MM.1S (cell line): ENCODE results near the gene KLHDC10.

Experiments
- DNase-seq: peaks from one replicate; pipeline ENCODE4 v3.0.0-alpha.2; 2015
- H2AFZ ChIP-seq: fragments of 300-600 bp; sonication (generic); 2 replicates; pipeline ENCODE4 v1.6.0; 2016; ENCODE audit warnings: antibody characterized with exemption, low read length
- H3F3A ChIP-seq: fragments of 300-600 bp; sonication (generic); 2 replicates; pipeline ENCODE4 v1.6.1; 2016; ENCODE audit warnings: mild to moderate bottlenecking, antibody characterized with exemption, low read length, moderate library complexity, mixed read lengths; ENCODE audit not compliant: insufficient read depth
- H3K27ac ChIP-seq: fragments of 300-600 bp; sonication (generic); 2 replicates; pipeline ENCODE4 v1.5.1; 2016; ENCODE audit warnings: mild to moderate bottlenecking, low read length
- H3K27me3 ChIP-seq: fragments of 300-600 bp; sonication (generic); replicated peaks from 2 replicates; pipeline ENCODE4 v1.6.0; 2016; ENCODE audit warnings: low read length; ENCODE audit not compliant: insufficient read depth
- H3K36me3 ChIP-seq: fragments of 300-600 bp; sonication (generic); replicated peaks from 2 replicates; pipeline ENCODE4 v1.6.1; 2016; ENCODE audit warnings: mild to moderate bottlenecking, low read length, mixed read lengths; ENCODE audit not compliant: insufficient read depth
- H3K4me1 ChIP-seq: fragments of 300-600 bp; sonication (generic); 2 replicates; pipeline ENCODE4 v1.6.1; 2016; ENCODE audit warnings: low read length, mixed read lengths
- H3K4me2 ChIP-seq: fragments of 300-600 bp; sonication (generic); 2 replicates; pipeline ENCODE4 v1.6.0; 2016; ENCODE audit warnings: low read depth, low read length
- H3K4me3 ChIP-seq: fragments of 300-600 bp; sonication (generic); 2 replicates; pipeline ENCODE4 v1.5.1; 2016; ENCODE audit warnings: low read length, mixed read lengths
- H3K79me2 ChIP-seq: fragments of 300-600 bp; sonication (generic); 2 replicates; pipeline ENCODE4 v1.6.1; 2016; ENCODE audit warnings: mixed run types, low read length, mixed read lengths
- H3K9ac ChIP-seq: fragments of 300-600 bp; sonication (generic); 2 replicates; pipeline ENCODE4 v1.6.1; 2016; ENCODE audit warnings: low read length, mixed read lengths
- H3K9me2 ChIP-seq: fragments of 300-600 bp; sonication (generic); replicated peaks from 2 replicates; pipeline ENCODE4 v1.6.1; 2016; ENCODE audit warnings: mild to moderate bottlenecking, low read length, mixed read lengths; ENCODE audit not compliant: insufficient read depth
- H3K9me3 ChIP-seq: fragments of 300-600 bp; sonication (generic); replicated peaks from 2 replicates; pipeline ENCODE4 v1.6.1; 2016; ENCODE audit warnings: mild to moderate bottlenecking, low read length, mixed read lengths; ENCODE audit not compliant: insufficient read depth
- H4K20me1 ChIP-seq: fragments of 300-600 bp; sonication (generic); 2 replicates; pipeline ENCODE4 v1.6.1; 2016; ENCODE audit warnings: mild to moderate bottlenecking, low read length, moderate library complexity, mixed read lengths; ENCODE audit not compliant: insufficient read depth
- CTCF ChIP-seq: fragments of 300-600 bp; sonication (generic); IDR thresholded peaks from 2 replicates; pipeline ENCODE4 v1.5.1; 2016; ENCODE audit warnings: antibody characterized with exemption, low read length, mixed read lengths
- EZH2 ChIP-seq: fragments of 300-600 bp; sonication (generic); optimal IDR thresholded peaks from 2 replicates; pipeline ENCODE3; 2017; ENCODE audit warnings: low read depth, mild to moderate bottlenecking, antibody characterized with exemption, low read length, mixed read lengths
- EZH2phosphoT487 ChIP-seq: fragments of 300-600 bp; sonication (generic); IDR thresholded peaks from 2 replicates; pipeline ENCODE4 v1.6.1; 2018; ENCODE audit warnings: antibody characterized with exemption, low read length

Gene KLHDC10

GRCh38 chr7:130131191-130131834 lies 61.0 kb downstream of the KLHDC10 start:
- no peaks in the 10 kb centered on the region for H3K9me2 ChIP-seq
- no peaks in the 10 kb centered on the region for H3K9me3 ChIP-seq
- H3K9ac ChIP-seq, result no peak overlapping the region
- no peaks in the 10 kb centered on the region for H4K20me1 ChIP-seq
- H3K79me2 ChIP-seq, result no peaks in the 10 kb centered on the region
- H3K36me3 ChIP-seq, result no peaks in the 10 kb centered on the region
- H3K27ac ChIP-seq, result no peak overlapping the region
- H3K27me3 ChIP-seq, result no peaks in the 10 kb centered on the region
- no peaks in the 10 kb centered on the region for H3F3A ChIP-seq
- no peak for DNase-seq
- TF ChIP-seq EZH2 (no peak), CTCF (no peak), EZH2phosphoT487 (no peak)
- H2AFZ ChIP-seq, result no peak overlapping the region
- no peaks in the 10 kb centered on the region for H3K4me1 ChIP-seq
- no peak overlapping the region for H3K4me3 ChIP-seq
- H3K4me2 ChIP-seq, result no peak overlapping the region

GRCh38 chr7:130131964-130132875 lies 61.9 kb downstream of the KLHDC10 start:
- Histone ChIP-seq H2AFZ (no peak overlapping the region), H3K4me1 (no peaks in the 10 kb centered on the region), H4K20me1 (no peaks in the 10 kb centered on the region), H3K27me3 (no peaks in the 10 kb centered on the region), H3F3A (no peaks in the 10 kb centered on the region), H3K9me3 (no peaks in the 10 kb centered on the region), H3K4me3 (no peak overlapping the region), H3K9me2 (no peaks in the 10 kb centered on the region), H3K9ac (no peak overlapping the region), H3K4me2 (no peak overlapping the region), H3K79me2 (no peaks in the 10 kb centered on the region), H3K36me3 (no peaks in the 10 kb centered on the region), H3K27ac (no peak overlapping the region)
- no peak for TF ChIP-seq CTCF
- no peak for TF ChIP-seq EZH2phosphoT487
- no peak for TF ChIP-seq EZH2
- DNase-seq, result no peak

GRCh38 chr7:130133029-130133782 lies 62.9 kb downstream of the KLHDC10 start:
- H3K9me3 ChIP-seq, result no peaks in the 10 kb centered on the region
- H3F3A ChIP-seq, result no peaks in the 10 kb centered on the region
- no peak overlapping the region for H3K9ac ChIP-seq
- no peaks in the 10 kb centered on the region for H4K20me1 ChIP-seq
- no peaks in the 10 kb centered on the region for H3K4me1 ChIP-seq
- H3K4me2 ChIP-seq, result no peak overlapping the region
- H3K27ac ChIP-seq, result no peak overlapping the region
- H3K9me2 ChIP-seq, result no peaks in the 10 kb centered on the region
- no peaks in the 10 kb centered on the region for H3K79me2 ChIP-seq
- no peak overlapping the region for H2AFZ ChIP-seq
- no peaks in the 10 kb centered on the region for H3K36me3 ChIP-seq
- DNase-seq, result no peak
- no peak overlapping the region for H3K4me3 ChIP-seq
- H3K27me3 ChIP-seq, result no peaks in the 10 kb centered on the region
- TF ChIP-seq CTCF (no peak), EZH2 (no peak), EZH2phosphoT487 (no peak)
